BLaER1 treated with 17β-estradiol and CSF1 and Interleukin-3, amounts not matched to agents 10 nM and 100 nM (cell line): ENCODE data around the gene OPHN1.
A peak's percentile ranks its signal among the peaks of the same experiment; 100 is the strongest.

Experiments
- H3K27ac ChIP-seq, 11 experiments: shearing (Covaris generic); formaldehyde crosslinking; 2 replicates each; pipeline ENCODE4 v1.8.1; 2022
- H3K27me3 ChIP-seq, 11 experiments: shearing (Covaris generic); formaldehyde crosslinking; 2 replicates each; pipeline ENCODE4 v1.8.1; 2022
- H3K36me3 ChIP-seq, 11 experiments: shearing (Covaris generic); formaldehyde crosslinking; 2 replicates each; pipeline ENCODE4 v1.8.1; 2022
- H3K4me1 ChIP-seq, 10 experiments: shearing (Covaris generic); formaldehyde crosslinking; 2 replicates each; pipeline ENCODE4 v1.8.1; 2022
- H3K4me2 ChIP-seq, 11 experiments: shearing (Covaris generic); formaldehyde crosslinking; 2 replicates each; pipeline ENCODE4 v1.8.1; 2022
- H3K4me3 ChIP-seq, 10 experiments: shearing (Covaris generic); formaldehyde crosslinking; 2 replicates each; pipeline ENCODE4 v1.8.1; 2022
- H3K9ac ChIP-seq, 11 experiments: shearing (Covaris generic); formaldehyde crosslinking; 2 replicates each; pipeline ENCODE4 v1.8.1; 2022
- H3K9me3 ChIP-seq, 11 experiments: shearing (Covaris generic); formaldehyde crosslinking; replicated peaks in 1 of 11; 2 replicates each; pipeline ENCODE4 v1.8.1; 2022
- H4K20me1 ChIP-seq, 11 experiments: shearing (Covaris generic); formaldehyde crosslinking; 2 replicates each; pipeline ENCODE4 v1.8.1; 2022
- Cebpa-rat ChIP-seq, 11 experiments: shearing (Covaris generic); IDR thresholded peaks; 2 replicates each; pipeline ENCODE4 v1.8.1; 2022

Gene OPHN1

DNA sequence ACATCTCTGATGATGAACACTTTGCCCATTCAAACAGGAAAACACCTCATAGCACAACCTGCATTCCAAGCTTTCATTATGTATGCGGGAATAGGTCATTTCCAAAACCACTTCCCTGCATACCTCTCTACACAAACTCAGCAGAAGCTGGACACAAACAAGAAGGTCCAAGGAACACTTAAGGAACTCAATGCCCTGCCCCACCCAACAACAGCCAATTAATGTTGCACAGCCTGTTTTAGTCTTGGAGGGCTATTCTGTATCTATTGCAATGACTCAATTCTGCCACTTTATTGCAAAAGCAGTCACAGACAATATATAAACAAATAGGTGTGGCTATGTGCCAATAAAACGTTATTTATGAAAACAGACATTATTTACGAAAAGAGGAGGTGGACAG, 16.7 kb downstream of the OPHN1 start:
- no peak overlapping the region for H3K27ac ChIP-seq
- no peak for TF ChIP-seq Cebpa-rat (IDR thresholded peaks at IDR 0.05)

DNA sequence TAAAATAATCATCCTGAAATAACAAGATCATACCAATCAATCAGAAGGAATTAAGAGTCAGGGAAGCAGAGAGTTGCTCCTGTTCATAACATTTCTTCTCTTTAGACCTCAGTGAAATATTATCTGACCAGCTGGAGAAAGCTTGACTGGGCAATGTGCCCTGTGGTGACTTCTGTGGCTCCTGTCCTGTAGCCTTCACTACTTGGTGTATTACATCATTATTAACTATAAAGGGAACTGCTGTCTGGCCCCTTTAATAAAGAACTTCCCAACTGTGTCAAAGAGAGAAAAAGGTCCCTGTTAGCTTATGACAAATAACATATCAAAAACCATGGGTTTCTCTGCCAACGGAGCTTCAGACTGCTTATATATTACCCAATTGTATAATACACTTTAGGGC, 18.0 kb downstream of the OPHN1 start:
- no peaks in the 10 kb centered on the region for H4K20me1 ChIP-seq
- no peaks in the 10 kb centered on the region for H3K9me3 ChIP-seq
- peak overlapping the region in 5 of 11 experiments; percentile 1 to 53 (median 30); a peak in 6 of 22 replicates for H3K4me2 ChIP-seq
- peaks cover 0 to 28% (median 5%) of the 10 kb centered on the region in 10 experiments; a peak in 9 of 20 replicates for H3K4me1 ChIP-seq
- no peak overlapping the region for H3K27ac ChIP-seq
- H3K27me3 ChIP-seq: peaks cover 32 to 88% (median 74%) of the 10 kb centered on the region in 11 experiments
- no peak overlapping the region for H3K4me3 ChIP-seq
- H3K36me3 ChIP-seq: no peaks in the 10 kb centered on the region
- TF ChIP-seq Cebpa-rat (IDR thresholded peaks at IDR 0.05): no peak
- H3K9ac ChIP-seq: no peak overlapping the region

More for the DNA sequence above, 16.7 kb downstream of the OPHN1 start:
- no peak overlapping the region for H3K9ac ChIP-seq
- no peak overlapping the region for H3K4me2 ChIP-seq
- H3K27me3 ChIP-seq: peaks cover 41 to 88% (median 74%) of the 10 kb centered on the region in 11 experiments
- H3K36me3 ChIP-seq: no peaks in the 10 kb centered on the region
- H3K4me3 ChIP-seq: no peak overlapping the region
- peaks cover 0 to 32% (median 5%) of the 10 kb centered on the region in 10 experiments; a peak in 9 of 20 replicates for H3K4me1 ChIP-seq
- H3K9me3 ChIP-seq: no peaks in the 10 kb centered on the region
- no peaks in the 10 kb centered on the region for H4K20me1 ChIP-seq

DNA sequence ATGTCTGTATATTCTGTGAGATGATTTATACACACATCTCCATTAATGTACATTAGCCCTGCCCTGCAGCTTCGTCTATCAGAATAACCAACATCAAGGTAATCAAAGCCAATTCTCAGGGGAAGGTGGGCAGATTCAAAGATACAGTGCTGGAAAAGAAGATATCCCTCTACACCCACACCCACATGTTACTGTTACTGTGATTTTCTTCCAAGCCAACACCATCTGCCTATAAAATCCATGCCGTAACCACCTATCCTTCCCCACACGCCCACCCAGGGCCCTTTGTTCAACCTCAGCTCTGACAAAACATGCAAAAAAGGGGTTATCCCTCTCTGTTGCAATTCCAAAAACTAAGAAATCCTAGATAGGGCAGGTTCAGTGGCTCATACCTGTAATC, 20.0 kb downstream of the OPHN1 start:
- peak overlapping the region in 6 of 11 experiments; percentile 3 to 54 (median 49); a peak in 7 of 22 replicates for H3K4me2 ChIP-seq
- no peaks in the 10 kb centered on the region for H3K9me3 ChIP-seq
- H3K27ac ChIP-seq: no peak overlapping the region
- H3K27me3 ChIP-seq: peaks cover 37 to 89% (median 79%) of the 10 kb centered on the region in 11 experiments
- no peaks in the 10 kb centered on the region for H4K20me1 ChIP-seq
- H3K4me1 ChIP-seq: peaks cover 0 to 28% (median 5%) of the 10 kb centered on the region in 10 experiments; a peak in 9 of 20 replicates
- H3K4me3 ChIP-seq: no peak overlapping the region
- no peak for TF ChIP-seq Cebpa-rat (IDR thresholded peaks at IDR 0.05)
- H3K36me3 ChIP-seq: no peaks in the 10 kb centered on the region
- no peak overlapping the region for H3K9ac ChIP-seq

DNA sequence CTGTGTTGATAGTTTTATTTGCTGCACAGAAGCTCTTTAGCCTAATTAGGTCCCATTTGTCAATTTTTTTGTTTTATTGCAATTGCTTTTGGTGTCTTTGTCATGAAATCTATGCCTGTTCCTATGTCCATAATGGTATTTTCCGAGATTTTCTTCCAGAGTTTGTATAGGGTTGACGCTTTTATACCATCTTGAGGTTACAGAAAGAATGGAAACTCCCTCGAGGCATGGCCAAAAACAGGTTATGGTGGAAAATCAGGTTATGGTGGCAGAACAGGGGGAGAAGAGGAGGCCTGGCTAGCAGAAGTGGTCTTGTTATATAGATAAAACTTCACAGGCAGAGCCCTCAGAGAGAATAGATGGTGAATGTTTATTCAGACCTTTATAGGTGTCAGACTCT, 21.6 kb downstream of the OPHN1 start:
- no peak for TF ChIP-seq Cebpa-rat (IDR thresholded peaks at IDR 0.05)
- Histone ChIP-seq H3K27ac (no peak overlapping the region), H3K27me3 (peaks cover 25 to 83% (median 64%) of the 10 kb centered on the region in 11 experiments; a peak in 21 of 22 replicates), H3K9ac (no peak overlapping the region), H3K4me3 (no peak overlapping the region), H3K9me3 (no peaks in the 10 kb centered on the region), H3K36me3 (no peaks in the 10 kb centered on the region), H3K4me2 (no peak overlapping the region), H4K20me1 (no peaks in the 10 kb centered on the region), H3K4me1 (peaks cover 0 to 28% (median 5%) of the 10 kb centered on the region in 10 experiments; a peak in 9 of 20 replicates)

DNA sequence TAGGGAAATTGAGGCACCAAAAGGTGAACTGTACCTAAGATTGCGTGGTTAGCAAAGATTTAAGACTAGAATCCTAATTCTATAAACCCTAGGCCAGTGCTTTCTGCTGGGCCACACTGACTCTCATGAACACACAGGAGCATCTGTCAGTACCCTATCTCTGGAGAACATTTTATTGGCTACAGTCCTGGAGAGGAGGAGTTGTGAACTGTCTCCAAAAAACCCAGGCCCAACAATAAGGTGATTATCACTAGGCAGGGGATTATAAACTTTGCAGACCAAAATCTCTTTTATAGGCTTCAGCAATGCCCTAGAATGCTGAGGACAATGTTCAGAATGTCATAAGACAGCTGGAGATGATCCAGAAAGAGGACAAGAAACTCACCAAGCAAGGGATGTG, 24.1 kb downstream of the OPHN1 start:
- Histone ChIP-seq H3K4me1 (peaks cover 0 to 12% (median 5%) of the 10 kb centered on the region in 10 experiments; a peak in 9 of 20 replicates), H3K4me3 (no peak overlapping the region), H3K9ac (no peak overlapping the region), H3K9me3 (no peaks in the 10 kb centered on the region), H3K27me3 (peaks cover 25 to 77% (median 58%) of the 10 kb centered on the region in 11 experiments; a peak in 21 of 22 replicates), H3K27ac (no peak overlapping the region), H3K36me3 (no peaks in the 10 kb centered on the region), H3K4me2 (no peak overlapping the region), H4K20me1 (no peaks in the 10 kb centered on the region)
- TF ChIP-seq Cebpa-rat (IDR thresholded peaks at IDR 0.05): no peak

DNA sequence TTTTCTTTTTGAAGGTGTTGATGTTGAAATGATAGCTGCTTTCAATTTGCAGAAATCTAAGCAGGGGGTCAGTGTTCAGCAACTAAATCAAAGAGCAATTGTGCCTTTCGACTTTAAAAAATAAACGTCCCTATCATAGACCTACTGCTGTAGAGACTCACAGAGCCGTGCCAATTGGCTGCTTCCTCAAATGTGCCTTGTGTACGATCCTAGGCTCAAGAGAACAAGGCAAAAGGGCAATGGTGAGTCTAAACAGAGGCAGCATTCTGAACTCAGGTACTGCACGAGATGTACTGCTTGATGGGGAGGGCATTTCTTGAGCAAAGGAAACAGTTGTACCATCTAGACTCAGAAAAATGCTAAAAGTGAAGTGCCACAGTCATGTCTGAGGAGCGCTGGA, 29.8 kb downstream of the OPHN1 start:
- Histone ChIP-seq H3K9ac (no peak overlapping the region), H3K27ac (no peak overlapping the region), H3K36me3 (no peaks in the 10 kb centered on the region), H3K9me3 (peaks cover 0 to 8% (median 0%) of the 10 kb centered on the region in 11 experiments; a peak in 1 of 22 replicates), H3K4me3 (no peak overlapping the region), H3K4me2 (no peak overlapping the region), H3K27me3 (peaks cover 16 to 54% (median 45%) of the 10 kb centered on the region in 11 experiments; a peak in 21 of 22 replicates), H4K20me1 (no peaks in the 10 kb centered on the region), H3K4me1 (peaks cover 0 to 7% (median 0%) of the 10 kb centered on the region in 10 experiments; a peak in 2 of 20 replicates)
- TF ChIP-seq Cebpa-rat (IDR thresholded peaks at IDR 0.05): no peak

DNA sequence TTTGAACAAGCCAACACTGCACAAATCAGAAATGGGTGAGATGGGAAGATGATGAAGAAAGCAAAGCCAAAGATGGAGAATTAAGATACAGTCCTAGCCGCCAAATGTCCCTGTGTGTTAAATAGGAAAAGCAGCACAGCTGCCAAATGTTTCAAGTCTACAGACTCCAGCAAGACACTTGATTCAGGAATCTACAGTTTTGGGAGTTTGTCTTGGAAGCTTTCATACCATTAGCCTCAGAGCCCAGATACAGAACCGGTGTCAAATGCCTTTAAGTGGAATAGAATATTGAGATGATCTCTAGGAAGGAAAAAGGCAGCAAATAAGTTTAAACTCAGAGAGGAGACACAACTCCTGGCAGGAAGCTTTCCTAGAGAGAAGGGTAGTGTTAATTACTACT, 30.3 kb downstream of the OPHN1 start:
- no peak for TF ChIP-seq Cebpa-rat (IDR thresholded peaks at IDR 0.05)
- H4K20me1 ChIP-seq: no peaks in the 10 kb centered on the region

DNA sequence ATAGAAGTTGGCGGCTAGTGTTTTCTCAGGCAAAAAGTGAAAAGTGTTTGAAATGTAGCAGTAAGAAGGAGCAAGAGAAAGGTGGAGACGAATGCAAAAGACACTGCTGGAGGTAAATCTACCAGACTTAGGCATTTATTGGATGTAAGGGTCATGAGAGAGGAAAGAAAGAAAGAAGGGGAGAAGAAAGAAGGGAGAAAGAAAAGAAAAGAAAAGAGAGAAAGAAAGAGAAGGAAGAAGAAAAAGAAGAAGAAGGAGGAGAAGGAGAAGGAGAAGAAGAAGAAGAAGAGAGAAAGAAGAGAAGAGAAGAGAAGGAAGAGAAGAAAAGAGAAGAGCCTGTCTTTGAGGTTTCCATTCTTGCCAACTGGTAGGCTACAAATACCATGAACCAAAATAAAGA, 31.2 kb downstream of the OPHN1 start:
- peaks cover 0 to 7% (median 0%) of the 10 kb centered on the region in 10 experiments; a peak in 3 of 20 replicates for H3K4me1 ChIP-seq
- H3K9me3 ChIP-seq: peaks cover 0 to 8% (median 0%) of the 10 kb centered on the region in 11 experiments; a peak in 1 of 22 replicates
- H3K4me2 ChIP-seq: no peak overlapping the region
- no peak overlapping the region for H3K9ac ChIP-seq
- no peaks in the 10 kb centered on the region for H4K20me1 ChIP-seq
- TF ChIP-seq Cebpa-rat (IDR thresholded peaks at IDR 0.05): no peak
- no peak overlapping the region for H3K27ac ChIP-seq
- H3K4me3 ChIP-seq: no peak overlapping the region
- no peaks in the 10 kb centered on the region for H3K36me3 ChIP-seq
- peaks cover 16 to 58% (median 43%) of the 10 kb centered on the region in 11 experiments; a peak in 21 of 22 replicates for H3K27me3 ChIP-seq

More for the DNA sequence above, 30.3 kb downstream of the OPHN1 start:
- Histone ChIP-seq H3K27me3 (peaks cover 16 to 54% (median 40%) of the 10 kb centered on the region in 11 experiments; a peak in 21 of 22 replicates), H3K36me3 (no peaks in the 10 kb centered on the region), H3K4me1 (peaks cover 0 to 7% (median 0%) of the 10 kb centered on the region in 10 experiments; a peak in 2 of 20 replicates), H3K9me3 (peaks cover 0 to 8% (median 0%) of the 10 kb centered on the region in 11 experiments; a peak in 1 of 22 replicates), H3K27ac (no peak overlapping the region), H3K4me3 (no peak overlapping the region), H3K9ac (no peak overlapping the region), H3K4me2 (no peak overlapping the region)

DNA sequence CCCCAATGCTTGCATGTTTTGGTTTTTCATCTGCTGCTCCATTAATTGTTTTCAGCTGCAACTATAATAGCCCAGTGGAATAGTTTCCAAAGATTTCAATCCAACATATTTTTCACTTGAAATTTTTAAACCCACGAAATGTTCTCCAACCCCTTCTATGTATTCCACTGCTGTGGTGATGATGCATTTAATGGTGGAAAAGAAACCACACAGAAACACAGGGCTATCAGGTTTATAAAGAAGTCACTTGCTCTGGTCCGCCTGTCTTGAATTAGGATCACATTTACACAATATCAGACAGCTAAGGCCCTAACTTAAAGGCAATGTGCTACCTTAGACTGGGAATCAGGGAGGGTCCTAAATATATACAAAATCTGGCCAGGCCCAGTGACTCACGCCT, 35.0 kb downstream of the OPHN1 start:
- Histone ChIP-seq H3K27me3 (peaks cover 16 to 65% (median 49%) of the 10 kb centered on the region in 11 experiments; a peak in 21 of 22 replicates), H3K36me3 (no peaks in the 10 kb centered on the region), H3K4me2 (no peak overlapping the region), H4K20me1 (no peaks in the 10 kb centered on the region), H3K4me1 (peaks cover 0 to 7% (median 0%) of the 10 kb centered on the region in 10 experiments; a peak in 3 of 20 replicates), H3K27ac (no peak overlapping the region), H3K9me3 (peaks cover 0 to 8% (median 0%) of the 10 kb centered on the region in 11 experiments; a peak in 2 of 22 replicates), H3K9ac (no peak overlapping the region), H3K4me3 (no peak overlapping the region)
- TF ChIP-seq Cebpa-rat (IDR thresholded peaks at IDR 0.05): no peak
